ENCODE measurements around the gene HIC1. TPM values are rescaled to one million over a fixed set of nuclear protein-coding genes. Genes with fewer than 3 reads are reported as not detected.

Gene HIC1
- total and polyA plus RNA-seq, 2 of the 4 experiments (the other 2 are of a cell fraction), result 10.4 to 23.0 TPM

DNA sequence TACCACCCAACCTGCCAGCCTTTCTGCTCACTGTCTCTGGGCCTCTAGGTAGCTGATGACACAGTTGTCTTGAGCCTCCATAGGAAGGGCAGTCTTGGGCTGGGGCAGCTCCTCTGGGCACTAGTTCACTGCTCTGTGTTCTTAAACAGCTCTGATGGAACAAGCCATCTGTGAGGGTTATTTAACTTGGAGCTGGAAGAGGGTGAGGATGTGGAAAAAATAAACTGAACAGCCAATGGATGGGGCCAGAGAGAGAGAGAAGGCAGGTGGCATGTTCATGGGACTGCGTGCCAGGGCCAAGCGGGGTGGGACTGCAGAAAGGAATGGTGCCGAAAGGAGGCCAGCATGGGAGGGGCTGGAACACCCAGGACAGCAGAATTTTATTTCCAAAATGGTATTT, 52.6 kb downstream of the HIC1 start:
- no peak overlapping the region for H2BK20ac ChIP-seq (ENCODE audit: low read depth, low read length)
- ChIA-PET CTCF (interaction anchor here (1.0 to 1.4 kb wide), 2 partner anchors 14 to 70 kb away, joined by 3 to 4 read pairs; no protein-coding TSS in a partner anchor), POLR2A (ENCODE audit: unreplicated experiment) (no interaction called here)
- H3K4ac ChIP-seq (ENCODE audit: low read depth, low read length), result no peak overlapping the region
- no peaks in the 10 kb centered on the region for H3K9me1 ChIP-seq (ENCODE audit: insufficient read depth, low read length)
- peak overlapping the region; percentile 58 for H2AK5ac ChIP-seq (ENCODE audit: low read depth, low read length)
- no peak overlapping the region for H3K27ac ChIP-seq (ENCODE audit: insufficient read depth, low read length)
- H4K8ac ChIP-seq (ENCODE audit: low read depth in 2 of 2, low read length in 2 of 2), result no peak overlapping the region
- intact Hi-C loops (cut with micrococcal nuclease), result no loop called here
- H3K79me1 ChIP-seq (ENCODE audit: low read depth in 1 of 2, low read length in 2 of 2), result peaks cover 12 to 18% of the 10 kb centered on the region in 2 experiments
- no peak overlapping the region for H4K5ac ChIP-seq (ENCODE audit: low read depth, low read length)
- in situ Hi-C loops (cut with MboI; ENCODE audit: low sequenced_read_pairs), result no loop called here
- no peak overlapping the region for H3K18ac ChIP-seq (ENCODE audit: low read depth, low read length)
- no peaks in the 10 kb centered on the region for H3K27me3 ChIP-seq (ENCODE audit: control insufficient read depth, insufficient read depth, low read length)
- H3K14ac ChIP-seq (replicated peaks; ENCODE audit: low read depth, low read length), result 0 out of 2 replicates have a peak overlapping the region, but pooled peaks have one; percentile 48
- H4K91ac ChIP-seq (ENCODE audit: insufficient read depth, low read depth, low read length), result peak overlapping the region; percentile 8; the same call in 1 of the 2 replicates
- no peak overlapping the region for H2BK120ac ChIP-seq (ENCODE audit: low read depth, low read length)
- no peak overlapping the region for H3K23ac ChIP-seq (ENCODE audit: low read depth, low read length)
- H2AK9ac ChIP-seq (replicated peaks; ENCODE audit: low read depth, low read length, poor library complexity), result no peak overlapping the region
- H3K56ac ChIP-seq (ENCODE audit: extremely low read depth, insufficient read depth, low read length), result no peak overlapping the region
- no peak overlapping the region for H2AFZ ChIP-seq (replicated peaks; ENCODE audit: low read length, poor library complexity)
- no peak overlapping the region for H3K4me2 ChIP-seq (ENCODE audit: low read depth, low read length)
- no peaks in the 10 kb centered on the region for H4K20me1 ChIP-seq (ENCODE audit: insufficient read depth, low read length)
- DNase-seq (no peak), ATAC-seq (ENCODE audit: low read depth) (no peak)
- H3K4me1 ChIP-seq (ENCODE audit: control insufficient read depth, insufficient read depth, low read length), result peaks cover 9% of the 10 kb centered on the region
- no peak overlapping the region for H3K9ac ChIP-seq (ENCODE audit: low read depth, low read length)
- H3K9me3 ChIP-seq (ENCODE audit: control insufficient read depth, insufficient read depth, low read length), result no peaks in the 10 kb centered on the region
- dilution Hi-C loops (cut with HindIII; ENCODE audit: low sequenced_read_pairs, unreplicated experiment), result no loop called here
- BruUV-seq (replicated peaks), result no TSS peak
- H3K36me3 ChIP-seq (ENCODE audit: control insufficient read depth, insufficient read depth, low read length), result no peaks in the 10 kb centered on the region; the same call in 1 of the 2 replicates
- H2BK15ac ChIP-seq (ENCODE audit: low read depth, low read length), result no peak overlapping the region
- TF ChIP-seq MAFK (IDR thresholded peaks at IDR 0.05; ENCODE audit: low read depth, low read length), result no peak
- TF ChIP-seq, protein P1, sequence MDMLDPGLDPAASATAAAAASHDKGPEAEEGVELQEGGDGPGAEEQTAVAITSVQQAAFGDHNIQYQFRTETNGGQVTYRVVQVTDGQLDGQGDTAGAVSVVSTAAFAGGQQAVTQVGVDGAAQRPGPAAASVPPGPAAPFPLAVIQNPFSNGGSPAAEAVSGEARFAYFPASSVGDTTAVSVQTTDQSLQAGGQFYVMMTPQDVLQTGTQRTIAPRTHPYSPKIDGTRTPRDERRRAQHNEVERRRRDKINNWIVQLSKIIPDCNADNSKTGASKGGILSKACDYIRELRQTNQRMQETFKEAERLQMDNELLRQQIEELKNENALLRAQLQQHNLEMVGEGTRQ (IDR thresholded peaks at IDR 0.05; ENCODE audit: low read depth, low read length), result no peak
- TF ChIP-seq MXI1 (IDR thresholded peaks at IDR 0.05; ENCODE audit: borderline replicate concordance, low read depth, low read length), result no peak
- TF ChIP-seq SMC3 (IDR thresholded peaks at IDR 0.05; ENCODE audit: low read depth, low read length), result no peak
- TF ChIP-seq RFX5 (IDR thresholded peaks at IDR 0.05; ENCODE audit: low read depth, low read length), result no peak
- TF ChIP-seq RCOR1 (IDR thresholded peaks at IDR 0.05; ENCODE audit: insufficient replicate concordance, low read length), result no peak
- no peak overlapping the region for H2BK5ac ChIP-seq (ENCODE audit: low read depth, low read length, poor library complexity, severe bottlenecking)
- WGBS, 2 experiments (ENCODE audit: extremely low coverage in 2 of 2, insufficient read length in 1 of 2), result 90% methylated on average over 2 of the region's 3 CpGs; no CpG with 5 or more reads in 1 of the 2 experiments
- H3K4me3 ChIP-seq (ENCODE audit: insufficient read depth, low read depth, low read length), result no peak overlapping the region
